Pancreas (tissue), 10 donors: Measurements from ENCODE around the gene COPS7B. TPM values are rescaled to one million over a fixed set of nuclear protein-coding genes. Genes with fewer than 3 reads are reported as not detected.
A peak's percentile ranks its signal among the peaks of the same experiment; 100 is the strongest.

ENCODE experiments used
- ATAC-seq, 4 donors: fragments of 200-7000 bp; cut with Tn5 transposase; one replicate each; pipeline versions ENCODE4 v1.8.0 to v1.9.1; 2020; ENCODE audit warnings: mild to moderate bottlenecking in 4 of 4, moderate library complexity in 4 of 4
- DNase-seq, 6 donors: peaks; one replicate each; pipeline ENCODE4 v3.0.0-alpha.2; 2020
- FAIRE-seq: peaks from 2 replicates; lab custom pipeline; 2012; peaks lifted over from hg19 to GRCh38; lab: Jason Lieb, UNC
- H3K27ac ChIP-seq, 4 donors: fragments of 200-600 bp; sonication (generic); 1 replicate in 3 of 4; 2 replicates in 1 of 4; pipeline versions ENCODE4 v1.5.0 to v1.8.0; 2020
- H3K27me3 ChIP-seq, 4 donors: fragments of 200-600 bp; one replicate each; pipeline ENCODE4 v1.8.0; 2021
- H3K36me3 ChIP-seq, 3 donors: fragments of 200-600 bp; sonication (generic) in 1 of 3; one replicate each; pipeline versions ENCODE4 v1.5.0 to v1.8.0; 2020 to 2021
- H3K4me1 ChIP-seq, 3 donors: fragments of 200-600 bp; one replicate each; pipeline ENCODE4 v1.8.0; 2021
- H3K4me3 ChIP-seq, 4 donors: fragments of 200-600 bp; sonication (generic) in 2 of 4; one replicate each; pipeline versions ENCODE4 v1.5.0 to v1.8.0; 2020 to 2021
- H3K9me3 ChIP-seq, 4 donors: fragments of 200-600 bp; one replicate each; pipeline ENCODE4 v1.8.0; 2021
- WGBS, 2 donors: extraction: QIAGEN DNeasy Blood & Tissue Kit; methylation state at CpG; one replicate each; pipeline ENCODE4 v1.1.7; 2013; 5-methylcytosine and 5-hydroxymethylcytosine counted together
- intact Hi-C, 3 donors: fragments of 100-400 bp; cut with DNase I; formaldehyde crosslinking; loops; one replicate each; pipeline versions ENCODE4 v1.11.1 to v1.14.2; 2022
- polyA plus RNA-seq, 2 donors: library from polyadenylated mRNA; stranded (reverse); fragments of 200-250 nt; gene quantifications; one replicate each; pipeline ENCODE4 v1.2.3, GENCODE V29; 2013
- total RNA-seq, 6 donors: library from RNA; stranded (reverse); fragmentation: NEBNext Ultra II Directional in 4 of 6; extraction: Animal tissue kit (Norgen Biotek cat#: 25700) in 4 of 6; gene quantifications; one replicate each; pipeline versions ENCODE4 v1.2.1 to v1.2.4, GENCODE V29; 2021 to 2023
- TF ChIP-seq, protein P1 (sequence below), 4 donors: fragments of 200-600 bp; sonication (generic) in 3 of 4; IDR thresholded peaks; one replicate each; pipeline versions ENCODE4 v1.5.0 to v1.8.0; 2021; ENCODE audit warnings: antibody characterized with exemption in 4 of 4
- donor health status: healthy with polysubstance abuse.
- donor health status: DM: no; HTN: no; CAD: no; lungs with moderate emphysema.
- donor health status: DM: no; HTN: no; CAD: no.
- donor health status: control.
- donor health status: control.
- donor health status: Bipolar disorder and iron deficiency.
- donor health status: DM: yes; HTN: yes; CAD: no.
- donor health status: DM: no; HTN: no; CAD: no.
- donor health status: DM: no; HTN: no; CAD: no.
- donor health status: DM: yes; HTN: yes; CAD: no.

The COPS7B gene
- total and polyA plus RNA-seq, 8 donors: 7.9 to 22.5 (median 11.2) TPM

DNA sequence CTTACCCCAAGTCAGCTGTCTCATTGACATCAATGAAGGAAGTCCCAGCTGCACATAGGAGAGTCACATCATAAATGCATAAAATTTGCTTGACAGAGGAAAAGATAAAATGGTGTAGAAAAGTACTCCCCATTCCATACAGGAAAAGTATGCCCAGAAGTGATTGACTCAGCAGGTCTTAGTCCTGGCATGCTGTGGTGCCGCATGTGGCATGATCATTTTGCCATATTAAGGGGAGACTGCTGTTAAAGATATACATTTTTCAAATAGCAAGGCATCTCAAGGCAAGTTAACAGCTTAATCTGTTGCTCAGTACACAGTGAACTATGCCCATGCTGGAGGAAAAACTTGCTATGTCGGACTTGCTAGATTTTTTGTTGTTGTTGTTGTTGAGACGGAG lies 8.1 kb downstream of the COPS7B start:
- WGBS, 2 donors: 97 to 99% methylated on average over 3 of the region's 3 CpGs
- TF ChIP-seq, protein P1, sequence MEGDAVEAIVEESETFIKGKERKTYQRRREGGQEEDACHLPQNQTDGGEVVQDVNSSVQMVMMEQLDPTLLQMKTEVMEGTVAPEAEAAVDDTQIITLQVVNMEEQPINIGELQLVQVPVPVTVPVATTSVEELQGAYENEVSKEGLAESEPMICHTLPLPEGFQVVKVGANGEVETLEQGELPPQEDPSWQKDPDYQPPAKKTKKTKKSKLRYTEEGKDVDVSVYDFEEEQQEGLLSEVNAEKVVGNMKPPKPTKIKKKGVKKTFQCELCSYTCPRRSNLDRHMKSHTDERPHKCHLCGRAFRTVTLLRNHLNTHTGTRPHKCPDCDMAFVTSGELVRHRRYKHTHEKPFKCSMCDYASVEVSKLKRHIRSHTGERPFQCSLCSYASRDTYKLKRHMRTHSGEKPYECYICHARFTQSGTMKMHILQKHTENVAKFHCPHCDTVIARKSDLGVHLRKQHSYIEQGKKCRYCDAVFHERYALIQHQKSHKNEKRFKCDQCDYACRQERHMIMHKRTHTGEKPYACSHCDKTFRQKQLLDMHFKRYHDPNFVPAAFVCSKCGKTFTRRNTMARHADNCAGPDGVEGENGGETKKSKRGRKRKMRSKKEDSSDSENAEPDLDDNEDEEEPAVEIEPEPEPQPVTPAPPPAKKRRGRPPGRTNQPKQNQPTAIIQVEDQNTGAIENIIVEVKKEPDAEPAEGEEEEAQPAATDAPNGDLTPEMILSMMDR (IDR thresholded peaks at IDR 0.05): no peak
- ATAC-seq (no peak), FAIRE-seq (no peak), DNase-seq (no peak)
- no peaks in the 10 kb centered on the region for H3K9me3 ChIP-seq
- H3K27ac ChIP-seq: no peak overlapping the region
- no peaks in the 10 kb centered on the region for H3K27me3 ChIP-seq
- no peak overlapping the region for H3K4me3 ChIP-seq
- intact Hi-C loops: no loop called here
- peaks cover 0 to 28% (median 5%) of the 10 kb centered on the region in 3 donors for H3K36me3 ChIP-seq
- peaks cover 4 to 7% (median 7%) of the 10 kb centered on the region in 3 donors for H3K4me1 ChIP-seq

DNA sequence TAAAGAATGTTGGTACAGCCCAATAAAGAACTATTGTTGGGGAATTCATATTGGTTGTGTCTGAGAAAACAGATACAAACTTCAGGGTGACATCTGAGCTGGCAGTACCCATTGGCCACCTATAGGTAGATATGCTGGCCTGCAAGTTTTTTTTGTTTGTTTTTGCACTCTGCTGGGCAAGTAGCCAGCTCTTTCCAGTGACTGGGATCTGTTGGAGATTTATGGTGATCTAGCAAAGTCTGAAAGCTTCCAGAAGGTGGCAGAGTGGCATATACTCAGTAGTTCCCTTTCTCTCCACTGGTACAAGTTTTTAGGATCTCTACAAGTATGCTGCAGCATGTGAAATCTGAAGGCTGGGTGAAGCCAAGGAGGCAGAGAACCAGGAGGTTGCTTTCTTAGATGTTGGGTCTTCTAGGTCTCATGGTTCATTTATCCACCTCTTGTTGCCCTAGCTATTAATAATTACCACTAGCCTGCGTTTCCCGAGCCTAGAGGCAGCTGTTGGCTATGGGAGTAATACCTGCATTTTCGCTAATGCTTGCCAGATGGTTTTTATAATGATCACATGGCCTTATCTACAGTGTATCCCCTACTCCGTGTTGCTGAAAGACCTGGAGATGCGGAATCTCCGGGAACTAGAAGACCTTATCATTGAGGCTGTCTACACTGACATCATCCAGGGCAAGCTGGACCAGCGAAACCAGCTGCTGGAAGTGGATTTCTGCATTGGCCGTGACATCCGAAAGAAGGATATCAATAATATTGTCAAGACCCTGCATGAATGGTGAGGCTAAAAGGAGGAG lies 9.5 kb downstream of the COPS7B start:
- DNase-seq: peak in 4 of 6 donors; percentile 59 to 80 (median 70)
- TF ChIP-seq, protein P1 (IDR thresholded peaks at IDR 0.05): peak; percentile 26 to 42 (median 40)
- Histone ChIP-seq H3K36me3 (peaks cover 0 to 30% (median 5%) of the 10 kb centered on the region in 3 donors), H3K9me3 (no peaks in the 10 kb centered on the region), H3K27me3 (no peaks in the 10 kb centered on the region), H3K4me3 (no peak overlapping the region), H3K27ac (peak overlapping the region in 2 of 4 donors; percentile 50 to 56), H3K4me1 (peaks cover 4 to 7% (median 7%) of the 10 kb centered on the region in 3 donors)
- 56 to 60% methylated on average over 9 of the region's 9 CpGs for WGBS, 2 donors
- no peak for FAIRE-seq
- peak; percentile 63 to 93 (median 88) for ATAC-seq
- intact Hi-C loops: no loop called here

DNA sequence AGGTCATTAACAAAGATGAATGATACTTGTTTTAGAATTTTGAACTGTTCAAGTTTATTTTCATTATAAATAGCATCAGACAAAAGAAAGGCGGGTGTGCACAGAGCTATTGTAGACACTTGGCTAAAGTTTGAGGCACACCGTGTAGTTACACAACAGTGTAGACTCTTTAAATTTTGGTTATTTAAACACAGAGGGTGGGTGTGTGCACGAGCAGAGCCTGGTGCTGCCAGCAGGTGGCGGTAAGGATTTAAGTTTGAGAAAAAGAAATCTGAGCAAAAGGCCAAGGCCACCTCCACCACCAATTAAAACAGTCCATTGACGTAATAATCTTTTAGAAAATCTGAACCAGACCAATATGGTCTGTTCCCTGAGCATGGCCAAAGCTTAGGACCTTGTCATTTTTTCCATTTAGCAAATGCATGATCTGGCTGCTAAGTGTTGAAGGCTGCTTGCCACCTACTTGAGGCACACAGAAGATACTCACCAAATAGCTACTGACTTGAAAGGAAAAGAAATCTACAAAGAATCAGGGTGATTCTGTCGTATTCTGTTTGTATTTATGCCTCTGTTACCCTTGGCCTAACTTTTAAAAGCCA lies 14.3 kb downstream of the COPS7B start:
- peaks cover 0 to 28% (median 5%) of the 10 kb centered on the region in 3 donors for H3K36me3 ChIP-seq
- H3K27me3 ChIP-seq: no peaks in the 10 kb centered on the region
- DNase-seq: peak in 4 of 6 donors; percentile 17 to 62 (median 36)
- no peak for FAIRE-seq
- 34 to 35% methylated on average over 6 of the region's 6 CpGs for WGBS, 2 donors
- H3K4me1 ChIP-seq: peaks cover 3 to 5% (median 4%) of the 10 kb centered on the region in 3 donors
- H3K9me3 ChIP-seq: no peaks in the 10 kb centered on the region
- H3K27ac ChIP-seq: no peak overlapping the region
- H3K4me3 ChIP-seq: no peak overlapping the region
- intact Hi-C loops: no loop called here
- TF ChIP-seq, protein P1 (IDR thresholded peaks at IDR 0.05): peak in 3 of 4 donors; percentile 19 to 35 (median 29)
- ATAC-seq: peak; percentile 53 to 76 (median 61)

DNA sequence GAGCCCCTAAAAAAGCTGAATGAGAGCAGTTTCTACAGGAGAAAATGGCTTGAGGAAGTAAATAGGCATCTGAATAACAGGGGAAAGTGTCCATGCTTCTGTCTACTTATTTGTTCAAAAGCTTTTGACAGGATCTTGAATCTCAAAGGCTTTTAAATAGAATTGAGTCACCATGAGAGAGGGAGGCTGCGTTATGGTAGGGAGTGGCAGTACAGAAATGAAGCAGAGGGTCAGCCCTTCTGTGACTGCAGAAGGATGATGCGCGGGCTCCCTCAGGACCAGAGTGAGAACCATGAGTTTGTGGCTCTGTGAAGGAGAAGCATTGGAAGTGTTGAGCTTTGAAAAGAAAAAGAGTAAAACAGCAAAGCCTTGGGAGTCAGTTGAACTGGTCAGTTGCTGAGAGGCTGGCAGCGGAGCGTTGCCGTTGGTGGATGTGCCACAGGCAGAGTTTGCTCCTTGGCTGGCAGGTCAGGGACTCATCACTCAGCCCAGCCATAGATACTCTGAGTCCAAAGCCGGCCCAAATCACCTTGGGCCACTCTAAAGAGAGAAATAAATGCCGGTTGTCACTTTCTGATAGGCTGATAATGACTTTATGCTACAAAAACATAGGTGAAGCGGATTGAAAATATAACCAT lies 17.4 kb downstream of the COPS7B start:
- TF ChIP-seq, protein P1 (IDR thresholded peaks at IDR 0.05): no peak
- H3K4me3 ChIP-seq: no peak overlapping the region
- peaks cover 0 to 51% (median 0%) of the 10 kb centered on the region in 3 donors for H3K36me3 ChIP-seq
- DNase-seq: no peak
- no peaks in the 10 kb centered on the region for H3K9me3 ChIP-seq
- no peak overlapping the region for H3K27ac ChIP-seq
- no peaks in the 10 kb centered on the region for H3K4me1 ChIP-seq
- H3K27me3 ChIP-seq: no peaks in the 10 kb centered on the region
- intact Hi-C loops: no loop called here
- FAIRE-seq: no peak
- 88 to 91% methylated on average over 9 of the region's 9 CpGs for WGBS, 2 donors
- ATAC-seq: no peak
